IMR-90 (cell line): Measurements from ENCODE around the gene POLR1C. TPM values are rescaled to one million over a fixed set of nuclear protein-coding genes. Genes with fewer than 3 reads are reported as not detected.
A peak's percentile ranks its signal among the peaks of the same experiment; 100 is the strongest.

Experiments used
- ATAC-seq: fragments of 200-7000 bp; cut with Tn5 transposase; 2 replicates; pipeline ENCODE4 v1.9.1; 2020; ENCODE audit warnings: low read depth, mild to moderate bottlenecking, moderate library complexity
- BruUV-seq: library from RNA; stranded (reverse); fragments of 400-500 nt; replicated peaks from 2 replicates; lab custom pipeline; 2021; lab: Mats Ljungman, UMichigan
- CTCF ChIA-PET: fragments of 300-600 bp; formaldehyde crosslinking; extraction: SDS; loops from one replicate; lab custom pipeline; 2021; ENCODE audit warnings: antibody characterized with exemption; lab: Yijun Ruan, JAX
- POLR2A ChIA-PET: fragments of 300-600 bp; sonication (Branson Sonifier 250); formaldehyde crosslinking; loops from one replicate; lab custom pipeline; 2022; ENCODE audit warnings: antibody characterized with exemption; ENCODE audit not compliant: unreplicated experiment; lab: Charles Lee
- DNase-seq: peaks from one replicate; pipeline ENCODE4 v3.0.0; 2013
- H2AFZ ChIP-seq: replicated peaks from 2 replicates; pipeline ENCODE3; 2013; ENCODE audit warnings: low read length, mild to moderate bottlenecking; ENCODE audit not compliant: poor library complexity
- H2AK5ac ChIP-seq: 2 replicates; pipeline ENCODE4 v1.6.1; 2013; ENCODE audit warnings: low read depth, low read length, inconsistent platforms
- H2AK9ac ChIP-seq: replicated peaks from 2 replicates; pipeline ENCODE3; 2013; ENCODE audit warnings: mild to moderate bottlenecking, low read depth, low read length, moderate library complexity; ENCODE audit not compliant: poor library complexity
- H2BK120ac ChIP-seq: 2 replicates; pipeline ENCODE4 v1.6.1; 2013; ENCODE audit warnings: low read depth, low read length, inconsistent platforms
- H2BK15ac ChIP-seq: 3 replicates; pipeline ENCODE4 v1.6.1; 2013; ENCODE audit warnings: low read depth, low read length, inconsistent platforms
- H2BK20ac ChIP-seq: 2 replicates; pipeline ENCODE4 v1.6.1; 2013; ENCODE audit warnings: low read depth, mild to moderate bottlenecking, inconsistent platforms, low read length, moderate library complexity
- H2BK5ac ChIP-seq: 2 replicates; pipeline ENCODE4 v1.6.1; 2013; ENCODE audit warnings: mild to moderate bottlenecking, low read depth, low read length, inconsistent platforms; ENCODE audit not compliant: poor library complexity, severe bottlenecking
- H3K14ac ChIP-seq: replicated peaks from 2 replicates; pipeline ENCODE4 v1.6.1; 2013; ENCODE audit warnings: low read depth, low read length, inconsistent platforms
- H3K18ac ChIP-seq: 2 replicates; pipeline ENCODE4 v1.6.1; 2013; ENCODE audit warnings: low read depth, low read length, control low read depth
- H3K23ac ChIP-seq: 2 replicates; pipeline ENCODE4 v1.6.1; 2013; ENCODE audit warnings: low read depth, low read length, inconsistent platforms
- H3K27ac ChIP-seq: 2 replicates; pipeline ENCODE4 v1.5.1; 2013; ENCODE audit warnings: mild to moderate bottlenecking, control low read depth, low read length; ENCODE audit not compliant: insufficient read depth
- H3K27me3 ChIP-seq: 2 replicates; pipeline ENCODE4 v1.6.1; 2013; ENCODE audit warnings: low read length; ENCODE audit not compliant: control insufficient read depth, insufficient read depth
- H3K36me3 ChIP-seq: 2 replicates; pipeline ENCODE4 v1.6.1; 2013; ENCODE audit warnings: low read length, mixed read lengths; ENCODE audit not compliant: control insufficient read depth, insufficient read depth
- H3K4ac ChIP-seq: 2 replicates; pipeline ENCODE4 v1.6.1; 2013; ENCODE audit warnings: low read depth, low read length, inconsistent platforms
- H3K4me1 ChIP-seq: 2 replicates; pipeline ENCODE4 v1.6.1; 2013; ENCODE audit warnings: low read length, mixed read lengths; ENCODE audit not compliant: control insufficient read depth, insufficient read depth
- H3K4me2 ChIP-seq: 2 replicates; pipeline ENCODE4 v1.6.1; 2013; ENCODE audit warnings: low read depth, mild to moderate bottlenecking, control low read depth, low read length, moderate library complexity
- H3K4me3 ChIP-seq: 2 replicates; pipeline ENCODE4 v1.5.1; 2013; ENCODE audit warnings: low read depth, mild to moderate bottlenecking, control low read depth, low read length, moderate library complexity; ENCODE audit not compliant: insufficient read depth
- H3K56ac ChIP-seq: 2 replicates; pipeline ENCODE4 v1.6.1; 2013; ENCODE audit warnings: low read length, inconsistent platforms; ENCODE audit not compliant: insufficient read depth; ENCODE audit errors: extremely low read depth
- H3K79me1 ChIP-seq, 2 experiments: 2 replicates each; pipeline ENCODE4 v1.6.1; 2013; ENCODE audit warnings: low read length in 2 of 2, inconsistent platforms in 1 of 2, low read depth in 1 of 2
- H3K9ac ChIP-seq: 2 replicates; pipeline ENCODE4 v1.6.1; 2013; ENCODE audit warnings: low read depth, low read length, control low read depth
- H3K9me1 ChIP-seq: 2 replicates; pipeline ENCODE4 v1.6.1; 2013; ENCODE audit warnings: low read length, inconsistent platforms; ENCODE audit not compliant: insufficient read depth
- H3K9me3 ChIP-seq: 2 replicates; pipeline ENCODE4 v1.6.1; 2013; ENCODE audit warnings: low read length; ENCODE audit not compliant: control insufficient read depth, insufficient read depth
- H4K20me1 ChIP-seq: 2 replicates; pipeline ENCODE4 v1.6.1; 2013; ENCODE audit warnings: low read length, inconsistent platforms; ENCODE audit not compliant: insufficient read depth
- H4K5ac ChIP-seq: 2 replicates; pipeline ENCODE4 v1.6.1; 2013; ENCODE audit warnings: mild to moderate bottlenecking, low read depth, low read length, control low read depth
- H4K8ac ChIP-seq, 2 experiments: 2 replicates each; pipeline ENCODE4 v1.6.1; 2013; ENCODE audit warnings: low read depth in 2 of 2, low read length in 2 of 2, control low read depth in 1 of 2, inconsistent platforms in 1 of 2
- H4K91ac ChIP-seq: 2 replicates; pipeline ENCODE4 v1.6.1; 2013; ENCODE audit warnings: low read depth, low read length, inconsistent platforms; ENCODE audit not compliant: insufficient read depth
- CEBPB ChIP-seq: IDR thresholded peaks from 2 replicates; pipeline ENCODE4 v1.6.1; 2012; ENCODE audit warnings: low read depth, low read length, improper control_type of control experiment
- WGBS, 2 experiments: methylation state at CpG; one replicate each; pipeline versions ENCODE4 v1.1.5 to v1.1.7; 2013; ENCODE audit warnings: missing lambda C conversion rate in 2 of 2; ENCODE audit not compliant: insufficient read length in 1 of 2; ENCODE audit errors: extremely low coverage in 2 of 2; 5-methylcytosine and 5-hydroxymethylcytosine counted together
- dilution Hi-C: fragments of 300-500 bp; cut with HindIII; formaldehyde crosslinking; loops from one replicate; pipeline ENCODE4 v1.14.3; 2018; ENCODE audit warnings: low sequenced_read_pairs; ENCODE audit not compliant: unreplicated experiment
- in situ Hi-C: fragments of 300-500 bp; cut with MboI; formaldehyde crosslinking; loops from 3 replicates; pipeline ENCODE4 v1.14.3; 2019; ENCODE audit warnings: low sequenced_read_pairs, inconsistent platforms, mixed read lengths
- intact Hi-C: fragments of 100-400 bp; cut with micrococcal nuclease; formaldehyde crosslinking; loops from 2 replicates; pipeline ENCODE4 v1.10.0; 2022
- microRNA-seq, 2 experiments: library from miRNA; stranded (forward) in 1 of 2; unstranded in 1 of 2; fragments of 10-50 nt in 1 of 2; fragments of <30 nt in 1 of 2; gene quantifications in 1 of 2; microRNA quantifications in 1 of 2; one replicate each; pipeline versions ENCODE3 to v1.1.0; 2013 to 2020; ENCODE audit not compliant: insufficient read depth in 1 of 2, insufficient read length in 1 of 2, unreplicated experiment in 1 of 2
- polyA plus RNA-seq, 3 experiments: library from polyadenylated mRNA; depleted of rRNA; stranded (reverse); fragments of >200 nt; gene quantifications; 2 replicates each; pipeline ENCODE4 v1.2.3, GENCODE V29; 2012; ENCODE audit warnings: low replicate concordance in 1 of 3
- small RNA-seq, 5 experiments: library from RNA; depleted of rRNA; stranded (forward); fragments of <200 nt; gene quantifications; one replicate each; pipeline ENCODE3, GENCODE V24; 2012
- total RNA-seq: library from RNA; depleted of rRNA; stranded (reverse); fragments of >200 nt; gene quantifications from 2 replicates; pipeline ENCODE4 v1.2.3, GENCODE V29; 2012; rRNA removed
- TF ChIP-seq, protein P1 (sequence below): conservative IDR thresholded peaks from 2 replicates; pipeline ENCODE4 v1.5.1; 2012; ENCODE audit warnings: mild to moderate bottlenecking, low read depth, low read length, improper control_type of control experiment

Gene POLR1C
- total and polyA plus RNA-seq, 2 of the 4 experiments (the other 2 are of a cell fraction): 46.1 to 72.6 TPM

- peak; percentile 47 for DNase-seq
- H3K4me2 ChIP-seq: no peak overlapping the region
- no peak overlapping the region for H3K27ac ChIP-seq
- H4K91ac ChIP-seq: no peak overlapping the region
- peaks cover 14 to 27% of the 10 kb centered on the region in 2 experiments for H3K79me1 ChIP-seq
- peaks cover 37% of the 10 kb centered on the region for H3K36me3 ChIP-seq
- dilution Hi-C loops (no loop called here), intact Hi-C loops (loop anchor here (5.0 kb wide), 1 partner anchor 34 kb away; no protein-coding TSS in a partner anchor), in situ Hi-C loops (loop anchor here (25.0 kb wide), 1 partner anchor 909 kb away; no protein-coding TSS in a partner anchor)
- POLR2A ChIA-PET: no interaction called here
- H2BK120ac ChIP-seq: no peak overlapping the region
- CTCF ChIA-PET: no interaction called here
- no peak overlapping the region for H2BK20ac ChIP-seq
- WGBS, 2 experiments: no CpG with 5 or more reads among the region's 5 CpGs
- no peak for ATAC-seq
- H2BK5ac ChIP-seq: no peak overlapping the region
- H3K56ac ChIP-seq: no peak overlapping the region
- H3K4me3 ChIP-seq: no peak overlapping the region
- H3K27me3 ChIP-seq: no peaks in the 10 kb centered on the region
- H3K9me3 ChIP-seq: no peaks in the 10 kb centered on the region
- peaks cover 3% of the 10 kb centered on the region; the same call in 1 of the 2 replicates for H3K9me1 ChIP-seq
- no peak overlapping the region for H2AK5ac ChIP-seq
- no peaks in the 10 kb centered on the region for H3K4me1 ChIP-seq
- no peak overlapping the region for H4K5ac ChIP-seq
- H4K8ac ChIP-seq: no peak overlapping the region
- no peak overlapping the region for H3K23ac ChIP-seq
- no peak overlapping the region for H2AK9ac ChIP-seq
- H3K14ac ChIP-seq: no peak overlapping the region
- no peak overlapping the region for H2AFZ ChIP-seq
- no peak overlapping the region for H3K9ac ChIP-seq
- no peaks in the 10 kb centered on the region for H4K20me1 ChIP-seq
- H2BK15ac ChIP-seq: no peak overlapping the region
- H3K18ac ChIP-seq: no peak overlapping the region
- no TSS peak for BruUV-seq
- TF ChIP-seq, protein P1, sequence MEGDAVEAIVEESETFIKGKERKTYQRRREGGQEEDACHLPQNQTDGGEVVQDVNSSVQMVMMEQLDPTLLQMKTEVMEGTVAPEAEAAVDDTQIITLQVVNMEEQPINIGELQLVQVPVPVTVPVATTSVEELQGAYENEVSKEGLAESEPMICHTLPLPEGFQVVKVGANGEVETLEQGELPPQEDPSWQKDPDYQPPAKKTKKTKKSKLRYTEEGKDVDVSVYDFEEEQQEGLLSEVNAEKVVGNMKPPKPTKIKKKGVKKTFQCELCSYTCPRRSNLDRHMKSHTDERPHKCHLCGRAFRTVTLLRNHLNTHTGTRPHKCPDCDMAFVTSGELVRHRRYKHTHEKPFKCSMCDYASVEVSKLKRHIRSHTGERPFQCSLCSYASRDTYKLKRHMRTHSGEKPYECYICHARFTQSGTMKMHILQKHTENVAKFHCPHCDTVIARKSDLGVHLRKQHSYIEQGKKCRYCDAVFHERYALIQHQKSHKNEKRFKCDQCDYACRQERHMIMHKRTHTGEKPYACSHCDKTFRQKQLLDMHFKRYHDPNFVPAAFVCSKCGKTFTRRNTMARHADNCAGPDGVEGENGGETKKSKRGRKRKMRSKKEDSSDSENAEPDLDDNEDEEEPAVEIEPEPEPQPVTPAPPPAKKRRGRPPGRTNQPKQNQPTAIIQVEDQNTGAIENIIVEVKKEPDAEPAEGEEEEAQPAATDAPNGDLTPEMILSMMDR: no peak
- peak; percentile 75; the same call in 1 of the 2 replicates for TF ChIP-seq CEBPB
- no peak overlapping the region for H3K4ac ChIP-seq
Measured at GRCh38 chr6:43570876-43571441, 54.1 kb downstream of the POLR1C start.

Small RNA genes lying within 50 kb of the gene (microRNA-seq; reads per million reads assigned to microRNA genes)
- not detected for gene RF00426 (ENCODE audit: insufficient read depth, insufficient read length)
- gene RNU6-1113P (ENCODE audit: insufficient read depth, insufficient read length): not detected

Small RNA genes lying within 50 kb of the gene (small RNA-seq; reads per million reads assigned to genes)
- gene RF00426 (0 reads per million in 5 experiments), gene RNU6-1113P (0 reads per million in 5 experiments)

Other genes with a start within 250 kb of the POLR1C start
- gene SLC22A7, start 218.8 kb upstream of the POLR1C start, total RNA-seq: not detected in 2 replicates
- gene SLC22A7, start 218.8 kb upstream of the POLR1C start, polyA plus RNA-seq (2012; rRNA removed): not detected in 2 replicates
- not detected in 2 replicates for gene CRIP3, start 208.3 kb upstream of the POLR1C start, total RNA-seq
- not detected in 2 replicates for gene CRIP3, start 208.3 kb upstream of the POLR1C start, polyA plus RNA-seq (2012; rRNA removed)
- gene ZNF318, start 147.4 kb upstream of the POLR1C start, total RNA-seq: 5.6 and 5.7 TPM in 2 replicates
- 6.6 and 6.7 TPM in 2 replicates for gene ZNF318, start 147.4 kb upstream of the POLR1C start, polyA plus RNA-seq (2012; rRNA removed)
- gene ABCC10, start 89.5 kb upstream of the POLR1C start, total RNA-seq: 4.7 and 7.0 TPM in 2 replicates
- 26.3 and 28.0 TPM in 2 replicates for gene ABCC10, start 89.5 kb upstream of the POLR1C start, polyA plus RNA-seq (2012; rRNA removed)
- gene DLK2, start 61.5 kb upstream of the POLR1C start, total RNA-seq: 0.90 and 1.1 TPM in 2 replicates
- gene DLK2, start 61.5 kb upstream of the POLR1C start, polyA plus RNA-seq (2012; rRNA removed): 2.8 and 3.0 TPM in 2 replicates
- 12.2 and 12.5 TPM in 2 replicates for gene TJAP1, start 39.5 kb upstream of the POLR1C start, total RNA-seq
- gene TJAP1, start 39.5 kb upstream of the POLR1C start, polyA plus RNA-seq (2012; rRNA removed): 34.2 and 35.8 TPM in 2 replicates
- gene LRRC73, start 6.7 kb upstream of the POLR1C start, total RNA-seq: under 0.01 TPM in 2 replicates
- gene LRRC73, start 6.7 kb upstream of the POLR1C start, polyA plus RNA-seq (2012; rRNA removed): 0.23 and 0.31 TPM in 2 replicates
- gene YIPF3, start 163 bp upstream of the POLR1C start, total RNA-seq: 114 and 120 TPM in 2 replicates
- 193 and 207 TPM in 2 replicates for gene YIPF3, start 163 bp upstream of the POLR1C start, polyA plus RNA-seq (2012; rRNA removed)
- gene XPO5, start 58.9 kb downstream of the POLR1C start, total RNA-seq: 30.0 and 30.1 TPM in 2 replicates
- 27.3 and 29.0 TPM in 2 replicates for gene XPO5, start 58.9 kb downstream of the POLR1C start, polyA plus RNA-seq (2012; rRNA removed)
- gene POLH, start 59.1 kb downstream of the POLR1C start, total RNA-seq: 25.8 and 26.0 TPM in 2 replicates
- 13.1 and 13.3 TPM in 2 replicates for gene POLH, start 59.1 kb downstream of the POLR1C start, polyA plus RNA-seq (2012; rRNA removed)
- gene GTPBP2, start 112.2 kb downstream of the POLR1C start, total RNA-seq: 34.2 and 38.4 TPM in 2 replicates
- gene GTPBP2, start 112.2 kb downstream of the POLR1C start, polyA plus RNA-seq (2012; rRNA removed): 79.7 and 86.6 TPM in 2 replicates
- gene MAD2L1BP, start 118.8 kb downstream of the POLR1C start, total RNA-seq: 28.1 and 31.1 TPM in 2 replicates
- gene MAD2L1BP, start 118.8 kb downstream of the POLR1C start, polyA plus RNA-seq (2012; rRNA removed): 40.4 and 50.2 TPM in 2 replicates
- gene RSPH9, start 127.9 kb downstream of the POLR1C start, total RNA-seq: under 0.01 and 0.18 TPM in 2 replicates
- 0.21 and 0.24 TPM in 2 replicates for gene RSPH9, start 127.9 kb downstream of the POLR1C start, polyA plus RNA-seq (2012; rRNA removed)
- 43.0 and 47.0 TPM in 2 replicates for gene MRPS18A, start 170.7 kb downstream of the POLR1C start, total RNA-seq
- gene MRPS18A, start 170.7 kb downstream of the POLR1C start, polyA plus RNA-seq (2012; rRNA removed): 56.6 and 56.8 TPM in 2 replicates